Esophagus muscularis mucosa (tissue), 3 donors: ENCODE results near the gene ISG15.

Experiments used
- CTCF ChIP-seq, 3 experiments: fragments of 200-600 bp in 2 of 3; fragments of 450-650 bp in 1 of 3; sonication (generic) in 2 of 3; IDR thresholded peaks; one replicate each; pipeline ENCODE4 v1.5.1; 2017 to 2019; ENCODE audit warnings: antibody characterized with exemption in 3 of 3, mild to moderate bottlenecking in 2 of 3, moderate library complexity in 1 of 3
- POLR2A ChIP-seq: fragments of 450-650 bp; IDR thresholded peaks from one replicate; pipeline ENCODE4 v1.6.1; 2017; ENCODE audit warnings: antibody characterized with exemption, moderate library complexity, mild to moderate bottlenecking, low read depth
- POLR2AphosphoS5 ChIP-seq, 2 donors: sonication (generic); formaldehyde crosslinking; IDR thresholded peaks; one replicate each; pipeline ENCODE4 v1.6.1; 2017; ENCODE audit warnings: antibody characterized with exemption in 2 of 2

DNA sequence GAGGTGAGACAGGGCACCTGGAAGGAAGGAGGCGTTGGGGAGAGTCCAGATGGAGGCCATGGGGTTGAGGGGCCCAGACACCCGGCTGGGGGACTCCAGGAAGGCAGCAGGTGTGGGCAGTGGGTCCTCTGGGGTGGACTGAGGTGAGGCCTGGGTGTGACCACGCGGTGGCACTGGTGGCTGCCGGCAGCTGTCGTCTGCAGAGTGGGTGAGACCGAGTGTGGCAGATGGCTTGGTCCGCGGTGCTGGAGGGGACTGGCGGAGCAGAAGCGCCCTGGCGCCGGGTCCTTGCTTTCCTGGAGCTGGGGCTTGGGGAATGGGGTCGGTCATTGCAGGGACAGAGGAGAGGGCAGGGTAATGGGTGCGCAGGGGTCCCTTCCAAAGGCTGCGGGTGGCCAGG lies 19.1 kb downstream of the ISG15 start:
- no peak for TF ChIP-seq CTCF (IDR thresholded peaks at IDR 0.05)
- TF ChIP-seq POLR2AphosphoS5 (IDR thresholded peaks at IDR 0.05) = no peak
- TF ChIP-seq POLR2A = no peak
